T-cell (primary cell): ENCODE results near the gene SPSB2. TPM values are rescaled to one million over a fixed set of nuclear protein-coding genes. Genes with fewer than 3 reads are reported as not detected.
"Not testable (repeated sequence)": the region's sequence is repeated elsewhere in the genome, so short reads cannot be mapped to it uniquely, and the experiment has no call there.

Experiments
- ATAC-seq, 4 experiments: fragments of 200-7000 bp in 3 of 4; fragments of 150-1000 bp in 1 of 4; cut with Tn5 transposase; replicated peaks in 1 of 4; 1 replicate in 3 of 4; 2 replicates in 1 of 4; pipeline ENCODE4 v1.10.0; 2021; ENCODE audit warnings: moderate library complexity in 3 of 4, mild to moderate bottlenecking in 2 of 4, moderate number of reproducible peaks in 1 of 4
- CTCF ChIA-PET, 2 donors: fragments of 300-600 bp; sonication (Branson Sonifier 250); formaldehyde crosslinking; loops; one replicate each; lab custom pipeline; 2022; ENCODE audit warnings: antibody characterized with exemption in 2 of 2; lab: Charles Lee
- POLR2A ChIA-PET, 2 donors: fragments of 300-600 bp; sonication (Branson Sonifier 250); formaldehyde crosslinking; loops; one replicate each; lab custom pipeline; 2022; ENCODE audit warnings: antibody characterized with exemption in 2 of 2; lab: Charles Lee
- DNase-seq, 35 experiments: peaks; one replicate each; pipeline versions ENCODE4 v3.0.0 to v3.0.0-alpha.2; 2013 to 2023
- H3K27ac ChIP-seq: one replicate; pipeline ENCODE4 v1.5.1; 2013; ENCODE audit warnings: low read length
- H3K27me3 ChIP-seq, 2 experiments: replicated peaks in 1 of 2; 1 replicate in 1 of 2; 2 replicates in 1 of 2; pipeline versions ENCODE4 v1.6.1 to v1.7.0; 2013; ENCODE audit warnings: low read length in 1 of 2, mixed read lengths in 1 of 2; ENCODE audit not compliant: control insufficient read depth in 2 of 2, insufficient read depth in 2 of 2; ENCODE audit errors: extremely low read depth in 1 of 2
- H3K36me3 ChIP-seq, 2 donors: 1 replicate in 1 of 2; 2 replicates in 1 of 2; pipeline versions ENCODE4 v1.6.1 to v1.7.0; 2013; ENCODE audit warnings: low read length in 1 of 2; ENCODE audit not compliant: control insufficient read depth in 2 of 2, insufficient read depth in 1 of 2; ENCODE audit errors: extremely low read depth in 1 of 2
- H3K4me1 ChIP-seq, 2 experiments: 1 replicate in 1 of 2; 2 replicates in 1 of 2; pipeline versions ENCODE4 v1.6.1 to v1.7.0; 2013; ENCODE audit warnings: low read length in 2 of 2, mixed read lengths in 1 of 2; ENCODE audit not compliant: insufficient read depth in 2 of 2, control insufficient read depth in 1 of 2; ENCODE audit errors: extremely low read depth in 1 of 2
- H3K4me3 ChIP-seq, 2 donors: 1 replicate in 1 of 2; 2 replicates in 1 of 2; pipeline versions ENCODE4 v1.5.1 to v1.7.0; 2013; ENCODE audit warnings: mild to moderate bottlenecking in 2 of 2, low read length in 1 of 2, moderate library complexity in 1 of 2; ENCODE audit not compliant: control insufficient read depth in 1 of 2; ENCODE audit errors: extremely low read depth in 1 of 2
- H3K9me3 ChIP-seq: 2 replicates; pipeline ENCODE4 v1.7.0; 2013
- H3K27ac Mint-ChIP-seq, 2 donors: one replicate each; pipeline ENCODE4 v1.8.0; 2020 to 2021; ENCODE audit warnings: mild to moderate bottlenecking in 2 of 2, mixed read lengths in 2 of 2
- H3K27me3 Mint-ChIP-seq, 2 donors: one replicate each; pipeline ENCODE4 v1.8.0; 2021 to 2022; ENCODE audit warnings: mixed read lengths in 2 of 2
- H3K36me3 Mint-ChIP-seq: one replicate; pipeline ENCODE4 v1.8.0; 2021; ENCODE audit warnings: mixed read lengths
- H3K4me1 Mint-ChIP-seq, 3 donors: one replicate each; pipeline ENCODE4 v1.8.0; 2020 to 2022; ENCODE audit warnings: mixed read lengths in 3 of 3, mild to moderate bottlenecking in 1 of 3
- H3K4me3 Mint-ChIP-seq, 3 donors: one replicate each; pipeline ENCODE4 v1.8.0; 2020 to 2022; ENCODE audit warnings: mild to moderate bottlenecking in 3 of 3, mixed read lengths in 3 of 3, moderate library complexity in 3 of 3
- H3K9me3 Mint-ChIP-seq, 3 donors: one replicate each; pipeline ENCODE4 v1.8.0; 2020 to 2022; ENCODE audit warnings: mixed read lengths in 3 of 3
- WGBS: methylation state at CpG from one replicate; pipeline ENCODE4 v1.1.5; 2013; ENCODE audit warnings: missing lambda C conversion rate; ENCODE audit not compliant: insufficient coverage; 5-methylcytosine and 5-hydroxymethylcytosine counted together
- total RNA-seq, 35 experiments: library from RNA in 6 of 35; stranded (reverse) in 6 of 35; fragments of 120-200 nt in 1 of 35; gene quantifications; one replicate each; pipeline versions ENCODE4 v1.2.1 to v1.2.4 and lab custom pipeline; 2013 to 2026

SPSB2 gene
- total RNA-seq, 5 donors from 2014 or later (not counting 1 experiment from before 2014, with no cell fraction given), result 6.2 to 25.9 (median 21.8) TPM

- Mint-ChIP-seq H3K27ac (no peak overlapping the region), H3K27me3 (no peaks in the 10 kb centered on the region), H3K9me3 (no peaks in the 10 kb centered on the region), H3K36me3 (no peaks in the 10 kb centered on the region), H3K4me3 (no peak overlapping the region), H3K4me1 (peaks cover 5 to 7% (median 7%) of the 10 kb centered on the region in 3 donors)
- no peak for DNase-seq
- H3K4me3 ChIP-seq, result no peak overlapping the region
- H3K27me3 ChIP-seq, result no peaks in the 10 kb centered on the region
- H3K4me1 ChIP-seq, result peaks cover 8 to 15% of the 10 kb centered on the region in 2 experiments
- no peaks in the 10 kb centered on the region for H3K9me3 ChIP-seq
- CTCF ChIA-PET, result interaction anchor here (0.5 to 1.6 kb wide), 4 partner anchors 11 to 481 kb away, joined by 3 to 6 read pairs (median 4); partner anchors contain the start of genes C12orf57 (in 1 of the 2) and RNU7-1 (in 1 of the 2)
- H3K27ac ChIP-seq, result no peak overlapping the region
- WGBS, result 80% methylated on average over 1 of the region's 4 CpGs
- H3K36me3 ChIP-seq, result no peaks in the 10 kb centered on the region
- ATAC-seq, result no peak
- POLR2A ChIA-PET, result interaction anchor here in 1 of 2 donors (0.6 kb wide), 1 partner anchor 171 kb away, joined by 4 read pairs; no protein-coding TSS in a partner anchor
Observed at GRCh38 chr12:6902448-6902847, 29.3 kb upstream of the SPSB2 start.

- no peak for ATAC-seq
- 35% methylated on average over 6 of the region's 10 CpGs for WGBS
- no peaks in the 10 kb centered on the region for H3K36me3 Mint-ChIP-seq
Observed at GRCh38 chr12:6899837-6900519, 26.9 kb upstream of the SPSB2 start.

GRCh38 chr12:6899427-6899826 lies 26.3 kb upstream of the SPSB2 start:
- no peak for ATAC-seq

More at GRCh38 chr12:6899837-6900519, 26.9 kb upstream of the SPSB2 start:
- H3K4me1 Mint-ChIP-seq, result peaks cover 5 to 7% (median 7%) of the 10 kb centered on the region in 3 donors
- no peak overlapping the region for H3K27ac ChIP-seq
- no peaks in the 10 kb centered on the region for H3K9me3 ChIP-seq
- peak in 1 of 35 experiments; percentile 29 for DNase-seq
- H3K9me3 Mint-ChIP-seq, result no peaks in the 10 kb centered on the region
- H3K27me3 Mint-ChIP-seq, result no peaks in the 10 kb centered on the region
- no peak overlapping the region for H3K4me3 ChIP-seq
- H3K27ac Mint-ChIP-seq, result no peak overlapping the region
- no peak overlapping the region for H3K4me3 Mint-ChIP-seq
- peaks cover 8 to 10% of the 10 kb centered on the region in 2 experiments for H3K4me1 ChIP-seq
- CTCF ChIA-PET, result interaction anchor here (0.5 to 1.0 kb wide), 3 partner anchors 27 to 290 kb away, joined by 3 to 5 read pairs (median 3); partner anchors contain the start of gene SPSB2 (in 1 of the 2)
- no peaks in the 10 kb centered on the region for H3K27me3 ChIP-seq
- POLR2A ChIA-PET, result no interaction called here
- no peaks in the 10 kb centered on the region for H3K36me3 ChIP-seq

GRCh38 chr12:6896846-6897435 lies 23.8 kb upstream of the SPSB2 start:
- WGBS, result 83% methylated on average over 4 of the region's 6 CpGs

More at GRCh38 chr12:6899427-6899826, 26.3 kb upstream of the SPSB2 start:
- no peaks in the 10 kb centered on the region for H3K27me3 Mint-ChIP-seq
- Histone ChIP-seq H3K36me3 (no peaks in the 10 kb centered on the region), H3K27ac (no peak overlapping the region), H3K27me3 (no peaks in the 10 kb centered on the region), H3K9me3 (no peaks in the 10 kb centered on the region), H3K4me3 (no peak overlapping the region), H3K4me1 (peaks cover 5 to 6% of the 10 kb centered on the region in 2 experiments)
- no peaks in the 10 kb centered on the region for H3K36me3 Mint-ChIP-seq
- POLR2A ChIA-PET, result interaction anchor here in 1 of 2 donors (0.7 kb wide), 1 partner anchor 35 kb away, joined by 4 read pairs; no protein-coding TSS in a partner anchor
- H3K4me3 Mint-ChIP-seq, result no peak overlapping the region
- CTCF ChIA-PET, result interaction anchor here (0.5 to 1.0 kb wide), 2 partner anchors 27 to 289 kb away, joined by 3 to 5 read pairs; partner anchors contain the start of gene SPSB2 (in 1 of the 2)
- DNase-seq, result no peak
- no peaks in the 10 kb centered on the region for H3K9me3 Mint-ChIP-seq
- no CpG with 5 or more reads among the region's 5 CpGs for WGBS
- H3K4me1 Mint-ChIP-seq, result peaks cover 5 to 7% (median 7%) of the 10 kb centered on the region in 3 donors
- H3K27ac Mint-ChIP-seq, result no peak overlapping the region

GRCh38 chr12:6894321-6894720 lies 21.2 kb upstream of the SPSB2 start:
- H3K27ac Mint-ChIP-seq, result no peak overlapping the region
- Histone ChIP-seq H3K27me3 (no peaks in the 10 kb centered on the region), H3K4me3 (no peak overlapping the region), H3K4me1 (peaks cover 3 to 16% of the 10 kb centered on the region in 2 experiments), H3K9me3 (no peaks in the 10 kb centered on the region), H3K36me3 (no peaks in the 10 kb centered on the region), H3K27ac (no peak overlapping the region)
- ChIA-PET POLR2A (no interaction called here), CTCF (no interaction called here)
- peaks cover 13 to 15% (median 14%) of the 10 kb centered on the region in 3 donors for H3K4me1 Mint-ChIP-seq
- DNase-seq (no peak), ATAC-seq (no peak)
- no CpG with 5 or more reads among the region's 3 CpGs for WGBS
- H3K4me3 Mint-ChIP-seq, result no peak overlapping the region
- no peaks in the 10 kb centered on the region for H3K9me3 Mint-ChIP-seq
- no peaks in the 10 kb centered on the region for H3K36me3 Mint-ChIP-seq
- H3K27me3 Mint-ChIP-seq, result no peaks in the 10 kb centered on the region

More at GRCh38 chr12:6896846-6897435, 23.8 kb upstream of the SPSB2 start:
- no peak for ATAC-seq
- POLR2A ChIA-PET, result no interaction called here
- Mint-ChIP-seq H3K9me3 (no peaks in the 10 kb centered on the region), H3K36me3 (no peaks in the 10 kb centered on the region), H3K27ac (no peak overlapping the region), H3K4me3 (no peak overlapping the region), H3K27me3 (no peaks in the 10 kb centered on the region), H3K4me1 (peaks cover 3 to 9% (median 7%) of the 10 kb centered on the region in 3 donors)
- Histone ChIP-seq H3K4me1 (peaks cover 0 to 1% of the 10 kb centered on the region in 2 experiments), H3K27me3 (no peaks in the 10 kb centered on the region), H3K36me3 (no peaks in the 10 kb centered on the region), H3K27ac (no peak overlapping the region), H3K4me3 (no peak overlapping the region), H3K9me3 (no peaks in the 10 kb centered on the region)
- DNase-seq, result no peak
- CTCF ChIA-PET, result no interaction called here

- POLR2A ChIA-PET, result not testable (repeated sequence)
Observed at GRCh38 chr12:6892683-6893082, 19.6 kb upstream of the SPSB2 start.

More at GRCh38 chr12:6892683-6893082, 19.6 kb upstream of the SPSB2 start:
- H3K36me3 ChIP-seq, H3K9me3 Mint-ChIP-seq, DNase-seq, H3K27ac ChIP-seq, H3K4me3 ChIP-seq, H3K27me3 ChIP-seq, H3K36me3 Mint-ChIP-seq, H3K9me3 ChIP-seq, H3K27me3 Mint-ChIP-seq, ATAC-seq: not testable (repeated sequence)
- CTCF ChIA-PET, result interaction anchor here in 1 of 2 donors (1.0 kb wide), 1 partner anchor 15 kb away, joined by 3 read pairs; no protein-coding TSS in a partner anchor
- WGBS, result 100% methylated on average over 3 of the region's 3 CpGs
- peaks cover 13 to 15% (median 13%) of the 10 kb centered on the region in 3 donors for H3K4me1 Mint-ChIP-seq
- peak overlapping the region in 1 of 2 donors; percentile 39 for H3K27ac Mint-ChIP-seq
- peak overlapping the region in 2 of 3 donors; percentile 0 to 80 for H3K4me3 Mint-ChIP-seq
- peaks cover 3 to 16% of the 10 kb centered on the region in 2 experiments for H3K4me1 ChIP-seq
